Epidermal melanocyte (primary cell): ENCODE results near the gene TMEM269.

Source experiments
- DNase-seq: peaks from one replicate; pipeline ENCODE4 v3.0.0; 2011; ENCODE audit warnings: low spot score; ENCODE audit not compliant: insufficient read length

TMEM269 gene, protein sequence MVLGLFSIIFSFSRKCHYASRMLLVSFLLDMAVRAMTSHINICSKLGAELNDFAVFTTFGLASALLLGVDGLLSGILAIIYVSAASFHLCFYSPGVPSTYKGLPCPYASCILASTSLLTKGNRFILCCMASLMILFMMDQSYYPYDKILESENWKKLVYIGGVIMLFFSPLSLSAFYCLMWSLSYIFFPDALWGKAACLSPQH

DNA sequence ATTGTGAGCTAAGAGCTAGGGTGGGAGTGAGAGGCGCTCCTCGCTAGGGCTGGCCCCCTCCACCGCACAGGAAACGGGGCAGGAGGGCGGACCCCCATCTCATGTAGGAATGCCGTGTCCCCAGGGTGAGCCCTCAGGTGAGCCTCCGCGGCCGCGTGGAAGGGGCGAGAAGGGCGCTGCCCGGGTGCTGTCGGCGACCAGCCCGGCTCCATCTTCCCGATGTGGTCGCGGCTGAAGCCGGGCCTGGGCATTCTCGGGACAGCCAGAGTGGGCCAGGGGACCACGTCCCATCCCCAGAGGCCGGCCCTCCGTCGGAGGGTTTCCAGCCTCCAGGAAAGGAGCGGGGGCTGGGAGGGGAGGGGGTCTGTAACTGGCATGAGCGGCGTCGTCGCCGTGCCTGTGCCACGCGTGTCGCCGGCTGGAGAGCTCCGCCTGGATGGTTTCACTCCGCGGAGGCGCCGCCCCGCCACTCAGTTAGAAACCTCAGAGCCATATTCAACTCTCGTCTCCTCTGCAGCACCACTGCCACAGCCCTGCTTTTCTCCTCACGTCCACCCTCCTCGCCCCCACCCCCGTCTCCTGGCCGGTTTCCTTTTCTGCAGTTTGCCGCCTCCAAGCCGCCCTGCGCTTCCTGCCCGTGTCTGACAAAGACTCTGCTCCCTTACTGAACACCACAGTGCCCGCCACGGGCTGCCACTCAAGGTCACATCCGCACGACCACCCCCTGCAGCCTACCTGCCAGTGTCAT lies at the start of gene TMEM269:
TSS of gene TMEM269 (plus strand) at position 46 of the 748 bp plus-strand sequence. CDS start 4,903 bp downstream, outside the sequence.
- no peak for DNase-seq

DNA sequence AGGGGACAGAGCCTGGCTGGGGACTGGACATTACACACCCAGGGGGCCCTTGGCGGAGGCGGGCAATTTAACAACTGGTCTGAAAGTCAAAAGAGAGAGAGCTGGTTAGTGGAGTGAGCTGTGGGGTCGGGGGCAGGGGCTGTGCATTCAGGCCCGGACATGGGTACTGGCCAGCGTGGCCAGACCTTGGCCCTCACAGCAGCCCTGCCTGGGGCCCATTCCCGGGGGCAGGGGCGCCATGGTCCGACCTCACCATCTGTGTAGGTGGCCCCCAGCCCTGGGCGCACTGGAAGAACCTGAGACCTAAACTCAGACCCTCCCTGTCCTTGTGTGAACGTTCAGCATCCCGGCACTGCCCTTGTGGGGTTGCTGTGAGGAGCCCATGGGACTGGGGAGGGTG lies 49.7 kb upstream of the TMEM269 start:
- DNase-seq, result no peak

DNA sequence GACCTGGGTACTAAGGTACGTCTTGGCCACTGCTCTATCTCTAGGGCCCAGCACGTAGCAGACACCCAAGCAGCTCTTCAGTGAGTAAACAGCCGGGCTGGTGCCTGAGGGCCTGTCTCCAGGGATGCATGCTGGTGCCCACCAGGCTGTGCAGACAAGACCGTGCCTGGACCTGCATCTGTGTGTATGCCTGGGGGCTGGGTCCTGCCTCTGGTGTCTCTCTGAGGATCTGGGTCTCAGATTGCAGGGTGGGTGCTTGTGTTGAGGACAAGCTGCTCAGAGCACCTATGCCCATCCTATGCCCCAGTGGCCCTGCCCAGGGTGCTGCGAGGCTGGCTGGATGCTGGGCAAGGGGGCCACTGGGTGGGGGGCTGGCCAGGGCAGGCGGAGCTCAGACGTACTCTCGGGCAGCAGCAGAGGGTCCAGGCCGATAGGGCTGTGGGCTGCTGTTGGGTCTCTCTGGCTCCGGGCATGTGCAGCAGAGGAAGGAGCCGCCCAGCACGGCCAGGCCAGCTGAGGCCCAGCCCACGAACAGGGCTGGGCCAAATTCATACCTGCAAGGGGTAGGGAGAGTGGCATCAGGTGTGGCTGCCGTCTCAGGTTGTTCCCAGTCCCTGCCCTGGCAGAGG lies 49.2 kb upstream of the TMEM269 start:
- DNase-seq, result no peak

DNA sequence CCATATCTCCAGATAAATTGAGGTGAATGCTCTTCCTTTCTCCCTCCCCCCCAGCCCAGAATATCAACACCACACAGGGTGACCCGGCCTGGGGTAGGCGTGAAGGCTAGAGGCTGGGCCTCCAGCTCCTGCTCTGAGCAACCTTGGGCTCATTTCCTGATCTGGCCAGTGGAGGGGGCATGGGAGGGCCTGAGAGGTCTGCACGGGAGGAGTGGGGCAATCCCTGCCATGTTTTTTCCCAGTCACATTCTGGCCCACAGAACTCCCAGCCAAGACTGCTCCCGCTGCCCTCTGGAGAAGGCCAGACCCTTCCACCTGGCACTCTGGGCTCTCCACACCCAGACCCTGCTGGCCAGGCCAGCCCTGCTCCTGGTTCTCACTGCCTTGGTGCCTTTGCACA lies 48.6 kb upstream of the TMEM269 start:
- no peak for DNase-seq

DNA sequence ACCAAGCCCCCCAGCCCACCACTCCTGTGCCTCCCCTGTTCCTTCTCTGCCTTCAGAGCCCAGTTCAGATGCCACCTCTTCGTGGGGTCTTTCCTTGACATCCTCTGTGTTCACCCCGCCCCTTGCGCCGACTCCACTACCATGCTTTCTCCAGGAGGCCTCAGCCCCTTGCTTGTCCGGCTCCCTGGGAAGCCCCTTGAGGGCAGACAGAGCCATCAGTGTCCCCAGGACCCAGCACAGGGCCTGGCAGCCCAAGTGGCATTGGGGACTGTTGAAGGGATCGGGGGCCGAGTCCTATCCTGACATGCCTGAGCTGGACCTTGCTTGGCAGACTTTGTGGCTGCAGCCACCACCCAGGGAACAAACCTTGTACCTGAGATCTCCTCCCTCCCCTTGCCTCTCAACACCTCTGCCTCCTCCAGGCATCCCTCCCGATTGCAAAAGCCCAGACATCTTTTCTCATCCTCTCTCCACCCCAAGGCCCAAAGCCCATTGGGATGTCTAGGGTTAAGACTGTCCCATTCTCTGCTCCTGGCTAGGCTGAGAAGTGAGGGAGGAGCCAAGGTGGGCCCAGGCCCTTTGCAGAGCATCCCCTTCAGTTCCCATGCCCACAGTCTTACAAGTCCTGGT lies 48.1 kb upstream of the TMEM269 start:
- DNase-seq, result no peak

DNA sequence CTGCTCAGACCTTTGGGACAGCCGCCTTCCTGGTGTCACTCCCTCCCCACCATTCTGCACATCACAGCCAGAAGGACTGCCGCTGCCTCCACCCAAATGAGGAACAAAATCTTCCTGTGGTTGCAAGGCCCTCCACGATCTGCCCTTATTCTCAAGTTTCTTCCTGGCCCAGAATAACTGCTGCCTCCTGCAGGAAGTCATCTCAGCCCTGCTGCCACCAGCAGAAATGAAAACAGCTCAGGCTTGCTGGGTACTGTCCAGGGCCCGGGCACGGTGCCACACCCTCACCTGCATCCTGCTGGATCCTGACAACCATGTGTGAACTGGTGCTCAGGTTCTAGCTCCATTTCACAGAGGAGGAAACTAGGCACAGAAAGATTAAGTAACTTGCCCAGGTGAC lies 47.5 kb upstream of the TMEM269 start:
- DNase-seq, result no peak

DNA sequence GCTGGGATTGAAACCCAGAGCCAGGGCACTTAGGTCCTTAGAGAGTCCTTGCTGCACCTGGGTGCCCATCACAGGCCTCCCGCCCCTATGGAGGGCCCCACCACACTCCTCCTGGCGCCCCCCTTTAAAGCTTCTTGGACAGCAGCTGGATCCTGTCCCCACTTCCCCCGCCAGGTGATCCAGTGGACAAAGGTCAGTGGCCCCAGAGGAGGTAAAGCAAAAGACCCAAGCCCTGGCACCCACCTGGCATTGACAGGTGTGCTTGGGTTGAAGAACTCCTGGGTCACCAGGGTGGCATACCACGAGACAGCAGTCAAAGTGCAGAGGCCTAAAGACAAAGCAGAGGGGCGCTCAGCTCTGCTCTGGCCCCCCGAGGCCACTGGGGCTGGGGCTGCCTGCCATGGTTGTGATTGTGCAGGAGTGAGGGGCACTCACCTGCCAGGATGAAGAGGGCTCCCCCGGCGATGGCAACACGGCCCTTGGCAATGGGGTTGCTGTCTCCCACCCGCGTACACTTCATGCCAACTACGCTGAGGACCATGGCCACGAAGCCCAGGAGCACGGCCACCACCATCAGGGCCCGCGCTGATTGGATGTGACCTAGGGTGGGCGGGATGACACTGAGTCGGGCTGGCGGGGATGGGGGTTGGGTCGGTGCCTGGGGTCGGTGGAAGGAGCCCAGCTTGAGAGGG lies 46.7 kb upstream of the TMEM269 start:
- DNase-seq, result no peak

DNA sequence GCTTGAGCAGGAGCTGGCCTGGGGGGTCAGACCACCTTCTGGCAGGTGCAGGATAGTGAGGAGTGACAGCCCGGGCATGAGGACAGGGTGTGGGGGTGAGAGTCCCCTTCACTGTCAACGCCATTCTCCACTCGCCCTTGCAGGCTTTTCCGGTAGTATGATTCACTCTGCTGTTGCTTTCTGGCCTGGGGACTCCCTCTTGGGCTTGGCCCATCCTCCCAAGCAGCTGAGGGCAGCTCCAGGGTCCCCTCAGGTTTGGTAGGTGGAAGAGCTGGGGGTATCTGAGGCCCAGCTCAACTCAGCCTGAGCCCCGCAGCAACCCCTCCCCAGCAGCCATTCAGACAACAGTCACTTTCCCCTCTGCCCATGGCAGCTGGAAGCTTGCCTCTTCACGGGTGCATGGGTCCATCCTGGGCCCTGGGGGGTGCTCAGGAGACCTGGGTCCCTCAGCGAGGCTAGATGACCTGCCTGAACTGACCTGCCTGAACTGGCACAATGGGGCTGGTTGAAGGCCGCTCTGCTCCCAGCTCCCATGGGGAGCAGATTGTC lies 46.0 kb upstream of the TMEM269 start:
- DNase-seq, result no peak

DNA sequence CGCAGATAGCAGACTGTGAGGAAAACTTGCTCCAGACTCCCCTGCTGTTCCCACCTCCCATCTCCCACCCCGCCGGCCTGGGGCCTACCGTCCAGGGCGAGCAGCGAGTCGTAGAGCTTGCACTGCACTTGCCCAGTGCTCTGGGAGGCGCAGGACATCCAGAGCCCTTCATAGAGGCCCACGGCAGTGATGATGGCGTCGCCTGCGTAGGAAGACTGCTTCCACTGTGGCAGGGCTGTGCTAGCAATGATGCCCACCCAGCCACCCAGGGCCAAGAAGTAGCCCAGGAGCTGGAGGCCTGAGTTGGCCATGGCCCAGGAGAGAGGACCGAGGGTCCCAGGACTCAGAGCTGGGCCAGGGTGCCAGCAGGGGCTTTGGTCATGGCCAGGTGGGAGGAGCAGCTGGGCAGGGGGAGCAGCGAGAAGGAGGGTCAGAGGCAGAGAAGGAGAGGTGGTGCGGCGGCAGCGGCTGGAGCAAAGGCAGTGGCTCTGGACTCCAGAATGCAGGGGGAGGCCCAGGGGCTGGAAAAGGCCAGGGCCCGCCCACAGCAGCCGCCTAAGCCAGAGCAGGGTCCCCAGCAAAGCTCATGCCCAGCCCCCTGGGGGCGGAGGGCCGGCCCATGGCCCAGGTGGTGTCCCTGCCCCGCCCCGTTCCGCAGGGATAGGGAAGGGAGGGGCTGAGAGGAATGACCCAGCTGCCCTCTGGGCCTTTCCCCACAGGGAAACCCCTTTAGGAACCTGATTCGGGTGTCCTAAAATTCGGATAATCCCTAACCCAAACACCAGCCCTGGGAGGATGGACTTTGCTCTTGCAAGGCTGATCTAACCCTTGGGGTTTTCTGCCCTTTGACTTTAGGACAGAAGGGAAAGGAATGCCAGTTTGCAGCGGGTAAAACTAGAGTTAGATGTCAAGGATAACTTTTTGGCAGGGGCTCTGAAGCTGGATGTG lies 44.8 kb upstream of the TMEM269 start, which contains the start of gene CLDN19:
TSS of gene CLDN19 (minus strand) at position 484 of the 948 bp plus-strand sequence. CDS start at position 311, 173 bp downstream.
- no peak for DNase-seq

DNA sequence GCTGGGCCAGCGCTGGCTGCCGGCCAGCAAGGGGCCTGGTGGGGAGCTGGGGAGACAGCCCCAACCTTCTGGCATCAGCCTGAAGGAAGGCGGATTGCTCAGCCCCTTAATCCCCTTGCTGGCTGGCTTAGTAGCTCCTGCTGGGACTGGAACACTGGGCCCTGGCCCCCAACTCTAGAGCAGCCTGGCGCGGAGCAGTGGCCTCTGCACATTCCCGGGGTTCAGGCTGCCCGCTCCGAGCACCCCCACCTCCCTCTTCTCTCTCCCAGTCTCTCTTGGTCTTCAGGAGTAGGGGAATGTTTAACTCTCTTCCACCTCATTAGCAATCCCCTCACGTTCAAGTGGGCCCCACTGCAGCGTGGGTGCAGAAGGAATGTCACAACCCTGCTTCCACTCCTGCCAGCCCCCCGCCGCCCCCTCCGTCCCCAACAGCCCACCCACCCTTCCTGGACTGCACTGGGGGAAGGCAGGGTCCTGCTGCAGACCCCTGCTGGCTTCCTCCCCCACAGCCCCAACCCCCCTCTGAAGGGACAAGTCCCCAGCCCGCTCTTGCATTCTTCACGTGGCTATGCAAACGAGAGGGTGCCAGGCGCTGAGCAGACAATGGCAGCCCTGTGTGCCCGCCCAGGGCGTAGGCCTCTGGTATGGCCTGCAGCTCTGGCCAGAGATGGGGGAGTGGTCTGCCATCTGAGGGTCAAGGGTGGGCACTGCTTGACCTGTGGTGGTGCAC lies 43.8 kb upstream of the TMEM269 start:
- no peak for DNase-seq

DNA sequence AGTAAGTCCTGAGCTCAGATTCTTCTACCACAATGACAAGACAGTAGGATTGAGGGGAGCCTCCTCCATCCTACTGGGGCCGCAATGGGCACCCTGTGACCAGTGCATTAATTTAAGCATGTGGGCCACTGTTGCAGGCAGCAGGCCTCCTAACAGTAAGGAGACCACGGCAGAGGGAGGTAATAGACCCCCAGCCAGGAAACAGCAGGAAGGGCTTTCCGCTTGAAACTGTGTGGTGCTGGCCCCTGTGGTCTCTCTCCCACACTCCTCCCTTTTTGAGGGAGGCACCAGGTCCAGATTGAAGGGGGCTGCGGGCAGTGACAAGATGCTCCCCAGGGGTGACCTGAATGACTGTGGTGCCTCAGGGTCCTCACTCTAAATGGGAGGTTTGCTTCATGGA lies 43.1 kb upstream of the TMEM269 start:
- DNase-seq, result no peak

DNA sequence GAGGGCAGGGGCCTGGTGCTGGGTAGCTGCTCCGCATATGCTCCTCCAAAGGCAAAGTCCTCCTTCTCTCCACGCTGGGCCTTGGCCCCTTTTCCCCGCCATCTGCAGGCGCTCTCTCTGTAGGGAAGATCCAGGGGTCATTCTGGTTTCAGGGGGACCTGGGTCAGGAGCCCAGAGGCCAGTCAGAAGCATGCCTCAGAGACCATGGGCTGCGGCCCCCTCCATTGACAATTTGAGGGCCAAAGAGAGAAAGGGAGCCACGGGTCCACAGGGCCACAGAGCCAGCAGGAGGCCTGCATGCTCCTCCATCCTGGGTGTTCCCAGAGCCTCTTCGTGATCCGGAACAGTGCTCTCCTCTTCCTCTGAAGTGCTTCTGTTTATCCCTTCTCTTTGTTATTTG lies 42.6 kb upstream of the TMEM269 start:
- no peak for DNase-seq

DNA sequence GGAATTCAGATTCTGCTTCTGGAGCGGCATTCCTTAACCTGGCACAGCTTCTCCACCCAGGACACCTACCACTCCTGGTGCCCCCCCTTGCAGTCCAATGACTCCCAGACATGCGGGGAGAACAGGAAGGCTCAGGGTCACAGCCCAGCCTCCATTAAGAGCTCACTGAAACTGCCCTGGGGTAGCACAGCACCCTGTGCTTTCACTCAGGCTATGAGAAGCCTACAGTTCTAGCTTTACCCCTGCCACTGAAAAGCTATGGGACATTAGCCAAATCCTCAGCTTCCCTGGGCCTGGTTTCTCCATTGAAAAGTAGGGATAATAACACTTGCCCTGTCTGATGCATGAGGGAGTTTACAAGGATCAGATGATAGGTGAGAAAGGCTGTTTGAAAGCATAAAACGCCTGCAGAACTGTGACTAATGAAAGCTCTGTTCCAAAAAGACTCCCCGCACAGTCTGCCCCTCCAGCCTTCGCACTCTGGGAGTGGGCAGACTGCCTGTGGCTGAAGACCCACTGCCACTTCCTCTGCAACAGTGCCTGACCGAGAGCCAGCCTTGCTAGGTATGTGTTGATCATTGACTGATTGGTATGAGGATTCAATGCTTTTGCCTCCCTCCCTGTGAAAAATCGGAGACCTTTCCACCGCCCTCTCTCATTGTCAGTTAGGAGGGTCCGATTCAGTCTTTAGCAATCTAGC lies 42.0 kb upstream of the TMEM269 start:
- peak; percentile 63 for DNase-seq

DNA sequence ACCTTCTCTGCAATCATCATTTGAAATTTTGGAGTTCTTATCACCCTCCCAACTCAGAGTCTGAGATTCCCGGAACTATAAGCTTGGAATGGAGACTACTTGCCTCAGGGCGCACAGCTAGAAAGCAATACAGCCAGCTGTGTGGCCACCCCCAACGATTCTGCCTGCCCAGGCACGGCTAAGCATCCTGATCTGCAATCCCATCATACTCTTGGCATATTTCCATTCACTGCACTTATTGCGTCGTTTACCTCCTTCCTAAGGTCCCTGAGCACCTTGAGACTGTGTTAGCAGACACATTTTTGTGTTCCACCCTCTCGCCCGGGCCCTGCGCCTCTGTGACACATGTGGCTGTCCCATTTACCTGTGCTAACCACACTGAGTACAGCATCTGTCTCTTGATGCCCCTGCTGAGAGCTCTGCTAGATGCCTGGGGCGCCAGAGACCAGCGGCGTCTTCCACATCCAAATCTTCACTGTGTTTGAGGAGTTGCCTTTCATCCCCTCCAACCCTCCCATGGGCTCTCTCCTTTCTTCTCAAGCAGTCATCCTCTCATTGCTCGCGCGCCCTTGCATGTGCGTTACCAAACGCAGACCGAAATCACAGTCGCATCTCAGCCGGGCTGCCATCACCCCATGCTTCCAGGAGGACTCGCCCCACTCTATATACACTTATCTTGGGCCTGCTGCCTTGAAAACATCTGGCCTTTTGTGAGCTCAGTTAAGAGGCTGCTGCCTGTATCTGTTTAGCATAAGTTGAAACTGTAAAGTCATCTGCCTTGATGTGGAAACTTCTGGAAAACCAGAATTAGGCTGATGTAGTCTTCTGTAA lies 41.3 kb upstream of the TMEM269 start:
- peak; percentile 64 for DNase-seq

DNA sequence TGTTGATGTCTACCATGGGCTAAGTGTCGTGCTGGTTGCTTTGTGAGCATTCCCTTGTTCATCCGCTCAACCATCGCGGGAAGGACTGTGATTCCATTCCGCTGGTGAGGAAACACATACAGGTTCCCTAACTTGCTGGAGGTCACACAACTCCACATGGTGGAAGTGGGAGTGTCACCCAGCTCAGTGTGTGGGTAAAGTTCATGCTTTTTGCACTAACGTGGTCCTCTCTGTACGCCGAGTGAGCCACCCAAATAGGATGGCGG lies 40.7 kb upstream of the TMEM269 start:
- DNase-seq, result no peak

DNA sequence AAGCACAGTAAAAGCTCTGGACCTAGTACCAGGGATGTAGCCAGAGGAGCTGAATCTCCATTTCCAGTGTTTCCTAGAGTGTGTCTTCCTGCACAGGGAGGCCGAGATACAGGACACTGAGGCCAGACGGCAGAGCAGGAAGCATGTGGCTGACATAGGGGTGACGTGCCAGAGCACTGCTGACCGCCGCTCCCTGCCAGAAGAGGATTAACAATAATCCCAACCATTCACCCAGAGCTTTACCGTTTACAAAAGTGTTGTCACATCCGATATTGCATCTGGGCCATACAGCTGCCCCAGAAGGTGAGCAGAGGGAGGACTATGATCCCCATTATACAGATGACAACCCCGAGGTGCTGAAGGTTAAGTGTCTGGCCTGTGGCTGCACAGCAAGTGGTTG lies 38.9 kb upstream of the TMEM269 start:
- DNase-seq, result no peak

DNA sequence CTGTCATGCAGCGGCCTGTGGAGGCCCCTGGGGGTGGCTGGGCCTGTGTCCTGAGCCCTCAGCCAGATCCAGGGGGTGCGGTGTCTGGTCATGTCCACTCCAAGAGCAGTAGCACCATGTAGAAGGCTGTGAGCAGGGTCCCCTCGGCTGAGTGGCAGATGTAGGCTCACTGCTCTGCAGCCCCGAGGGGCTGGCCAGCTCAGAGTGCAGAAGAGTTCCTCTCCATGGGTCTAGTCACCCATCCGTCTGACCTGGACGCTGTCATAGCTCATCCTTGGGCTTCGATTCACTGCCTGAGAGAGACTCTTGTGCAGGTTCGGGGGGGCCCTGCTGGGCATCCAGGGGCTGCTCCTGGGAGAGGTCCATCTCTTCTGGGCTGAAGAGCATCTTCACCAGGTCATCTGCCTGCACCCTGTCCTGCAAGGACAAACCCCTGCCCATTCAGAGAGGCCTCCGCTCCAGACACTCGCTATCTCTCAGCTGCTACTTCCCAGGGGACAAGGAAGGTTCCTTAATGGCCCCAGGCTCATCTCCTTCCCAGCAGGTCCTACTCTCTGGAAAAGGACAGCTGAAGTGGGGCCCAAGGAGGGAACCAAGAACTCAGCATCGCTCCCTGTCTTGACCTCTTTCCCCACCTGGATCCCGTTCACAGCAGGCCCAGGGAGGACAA lies 38.2 kb upstream of the TMEM269 start:
- no peak for DNase-seq

DNA sequence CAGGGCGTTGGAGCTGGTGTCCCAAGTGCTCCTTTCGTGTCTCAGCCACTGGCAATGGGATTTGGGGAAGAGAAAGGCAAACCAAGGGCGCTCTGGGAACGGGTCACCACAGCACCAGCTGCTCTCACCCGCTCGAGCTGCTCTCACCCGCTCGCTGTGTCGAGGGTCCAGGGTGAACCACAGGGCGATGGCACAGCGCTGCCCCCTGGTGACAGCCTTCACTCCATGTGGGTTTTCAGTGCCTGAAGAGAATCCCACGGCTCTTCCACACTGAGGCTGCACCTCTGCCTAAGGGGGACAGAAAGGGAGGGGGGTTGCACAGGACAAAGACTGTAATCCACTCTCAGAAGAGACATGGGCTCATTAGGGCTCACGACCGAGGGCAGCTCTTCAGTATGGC lies 37.7 kb upstream of the TMEM269 start:
- no peak for DNase-seq
